Small intestine (tissue), 7 donors: ENCODE results near the gene HMCN1. TPM values are rescaled to one million over a fixed set of nuclear protein-coding genes. Genes with fewer than 3 reads are reported as not detected.
A peak's percentile ranks its signal among the peaks of the same experiment; 100 is the strongest.

Experiments used
- DNase-seq, 2 donors: peaks; one replicate each; pipeline versions ENCODE4 v3.0.0 to v3.0.0-alpha.2; 2013
- FAIRE-seq: peaks from 2 replicates; lab custom pipeline; 2012; peaks lifted over from hg19 to GRCh38; lab: Jason Lieb, UNC
- H3K27ac ChIP-seq, 3 donors: one replicate each; pipeline ENCODE4 v1.5.1; 2013; ENCODE audit warnings: low read length in 2 of 3, mild to moderate bottlenecking in 2 of 3, control low read depth in 1 of 3, inconsistent platforms in 1 of 3, low read depth in 1 of 3, moderate library complexity in 1 of 3
- H3K27me3 ChIP-seq, 3 donors: one replicate each; pipeline ENCODE4 v1.6.1; 2013; ENCODE audit warnings: low read length in 3 of 3, inconsistent platforms in 1 of 3; ENCODE audit not compliant: control insufficient read depth in 3 of 3, insufficient read depth in 3 of 3
- H3K36me3 ChIP-seq, 3 donors: one replicate each; pipeline ENCODE4 v1.6.1; 2013; ENCODE audit warnings: low read length in 3 of 3, inconsistent platforms in 1 of 3, low read depth in 1 of 3, mild to moderate bottlenecking in 1 of 3, moderate library complexity in 1 of 3; ENCODE audit not compliant: control insufficient read depth in 3 of 3, insufficient read depth in 2 of 3
- H3K4me1 ChIP-seq, 3 donors: one replicate each; pipeline ENCODE4 v1.6.1; 2013; ENCODE audit warnings: low read length in 2 of 3, inconsistent platforms in 1 of 3, low read depth in 1 of 3, mild to moderate bottlenecking in 1 of 3, moderate library complexity in 1 of 3; ENCODE audit not compliant: control insufficient read depth in 3 of 3, insufficient read depth in 2 of 3
- H3K4me3 ChIP-seq, 3 donors: one replicate each; pipeline ENCODE4 v1.5.1; 2013; ENCODE audit warnings: low read length in 3 of 3, control low read depth in 1 of 3, inconsistent platforms in 1 of 3, low read depth in 1 of 3, mild to moderate bottlenecking in 1 of 3, moderate library complexity in 1 of 3
- H3K9me3 ChIP-seq, 2 donors: one replicate each; pipeline ENCODE4 v1.6.1; 2013; ENCODE audit warnings: low read depth in 1 of 2, low read length in 1 of 2; ENCODE audit not compliant: control insufficient read depth in 2 of 2, insufficient read depth in 1 of 2
- WGBS, 3 donors: extraction: QIAGEN DNeasy Blood & Tissue Kit; methylation state at CpG; one replicate each; pipeline ENCODE4 v1.1.7; 2013; 5-methylcytosine and 5-hydroxymethylcytosine counted together
- polyA plus RNA-seq, 4 donors: library from polyadenylated mRNA; stranded (reverse) in 3 of 4; unstranded in 1 of 4; fragments of 200-250 nt in 3 of 4; fragments of 120-200 nt in 1 of 4; gene quantifications; one replicate each; pipeline versions ENCODE4 v1.2.1 to v1.2.3, GENCODE V29; 2013
- donor health status: healthy with polysubstance abuse.
- donor health status: control.
- donor health status: control.
- donor health status: Bipolar disorder and iron deficiency.
- donor health status: healthy.

HMCN1 gene
- polyA plus RNA-seq, 4 donors = under 0.01 to 1.9 (median 0.62) TPM

GRCh38 chr1:185960422-185961321, 226.5 kb downstream of the HMCN1 start:
- 57 to 81% (median 70%) methylated on average over 5 of the region's 5 CpGs for WGBS, 3 donors
- no peaks in the 10 kb centered on the region for H3K27me3 ChIP-seq

DNA sequence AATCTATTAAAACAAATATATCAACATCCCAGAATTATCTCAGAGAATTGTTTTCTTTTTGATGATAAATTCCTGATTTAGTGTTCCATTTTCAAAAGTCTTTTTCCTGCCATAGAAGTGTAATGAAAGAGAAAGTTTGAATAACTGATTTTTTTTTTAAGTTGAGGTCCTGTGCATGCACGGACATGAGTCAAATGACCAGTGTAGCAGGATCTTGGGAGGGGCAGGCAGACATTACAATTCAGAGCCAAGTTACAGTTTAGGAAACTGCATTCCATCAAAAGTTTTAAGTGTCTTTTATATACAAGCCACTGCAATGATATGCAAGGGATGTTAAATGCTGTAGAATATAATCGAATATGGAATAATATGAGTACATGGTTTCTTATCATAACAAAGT, 227.5 kb downstream of the HMCN1 start:
- no peak for DNase-seq
- H3K27ac ChIP-seq = no peak overlapping the region
- H3K9me3 ChIP-seq = no peaks in the 10 kb centered on the region
- 50 to 66% (median 60%) methylated on average over 2 of the region's 2 CpGs for WGBS, 3 donors
- no peak overlapping the region for H3K4me3 ChIP-seq
- no peaks in the 10 kb centered on the region for H3K4me1 ChIP-seq
- H3K27me3 ChIP-seq = no peaks in the 10 kb centered on the region
- FAIRE-seq = no peak
- H3K36me3 ChIP-seq = no peaks in the 10 kb centered on the region

More at GRCh38 chr1:185960422-185961321, 226.5 kb downstream of the HMCN1 start:
- Histone ChIP-seq H3K36me3 (no peaks in the 10 kb centered on the region), H3K9me3 (no peaks in the 10 kb centered on the region), H3K4me1 (no peaks in the 10 kb centered on the region), H3K4me3 (no peak overlapping the region), H3K27ac (no peak overlapping the region)
- DNase-seq (no peak), FAIRE-seq (no peak)

- H3K36me3 ChIP-seq = no peaks in the 10 kb centered on the region
- WGBS, 3 donors = 51 to 59% (median 53%) methylated on average over 3 of the region's 3 CpGs
- H3K27me3 ChIP-seq = no peaks in the 10 kb centered on the region
- H3K27ac ChIP-seq = no peak overlapping the region
- no peak for FAIRE-seq
- no peaks in the 10 kb centered on the region for H3K9me3 ChIP-seq
- H3K4me1 ChIP-seq = no peaks in the 10 kb centered on the region
- DNase-seq = no peak
- H3K4me3 ChIP-seq = no peak overlapping the region
These were observed 230.8 kb downstream of the HMCN1 start for GRCh38 chr1:185964946-185965345.

GRCh38 chr1:185965870-185966269, 231.7 kb downstream of the HMCN1 start:
- H3K9me3 ChIP-seq = no peaks in the 10 kb centered on the region
- WGBS, 3 donors = 61 to 84% (median 77%) methylated on average over 3 of the region's 3 CpGs
- DNase-seq (no peak), FAIRE-seq (peak; percentile 10)
- no peak overlapping the region for H3K4me3 ChIP-seq
- H3K27ac ChIP-seq = no peak overlapping the region
- H3K36me3 ChIP-seq = no peaks in the 10 kb centered on the region
- H3K4me1 ChIP-seq = no peaks in the 10 kb centered on the region
- H3K27me3 ChIP-seq = no peaks in the 10 kb centered on the region

DNA sequence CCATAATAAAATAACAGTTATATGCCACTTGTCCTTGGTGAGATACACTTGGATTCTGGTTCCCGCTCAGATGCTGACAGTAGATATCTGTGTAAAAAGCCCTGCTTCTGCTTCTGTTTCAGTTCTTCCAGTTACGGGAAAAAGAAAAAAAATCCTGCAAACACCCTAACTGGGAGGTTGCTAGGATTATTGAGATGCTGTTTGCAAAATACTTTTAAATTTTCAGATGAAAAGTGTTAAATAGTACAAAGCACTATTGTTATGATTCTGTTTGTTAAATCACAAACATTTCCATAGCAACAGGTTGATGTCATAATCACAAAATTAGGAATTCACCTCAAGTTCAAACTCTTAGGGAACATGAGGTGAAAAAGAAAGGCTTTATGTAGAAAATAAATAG, 232.3 kb downstream of the HMCN1 start:
- no peaks in the 10 kb centered on the region for H3K36me3 ChIP-seq
- H3K27me3 ChIP-seq = no peaks in the 10 kb centered on the region
- FAIRE-seq (no peak), DNase-seq (no peak)
- no peak overlapping the region for H3K27ac ChIP-seq
- 69 to 94% (median 89%) methylated on average over 2 of the region's 2 CpGs for WGBS, 3 donors
- no peaks in the 10 kb centered on the region for H3K4me1 ChIP-seq
- no peak overlapping the region for H3K4me3 ChIP-seq
- no peaks in the 10 kb centered on the region for H3K9me3 ChIP-seq

- no peaks in the 10 kb centered on the region for H3K4me1 ChIP-seq
- 64 to 85% (median 72%) methylated on average over 4 of the region's 4 CpGs for whole genome bisulfite sequencing, 3 donors
- DNase-seq (no peak), FAIRE-seq (no peak)
- H3K27me3 ChIP-seq = no peaks in the 10 kb centered on the region
- H3K9me3 ChIP-seq = no peaks in the 10 kb centered on the region
- no peaks in the 10 kb centered on the region for H3K36me3 ChIP-seq
- no peak overlapping the region for H3K27ac ChIP-seq
- H3K4me3 ChIP-seq = no peak overlapping the region
These were observed 234.8 kb downstream of the HMCN1 start for GRCh38 chr1:185969028-185969427.

- Histone ChIP-seq H3K4me1 (no peaks in the 10 kb centered on the region), H3K27ac (no peak overlapping the region), H3K9me3 (no peaks in the 10 kb centered on the region), H3K36me3 (no peaks in the 10 kb centered on the region), H3K27me3 (no peaks in the 10 kb centered on the region), H3K4me3 (no peak overlapping the region)
- DNase-seq = no peak
- no peak for FAIRE-seq
These were observed 235.4 kb downstream of the HMCN1 start for GRCh38 chr1:185969524-185969991.

DNA sequence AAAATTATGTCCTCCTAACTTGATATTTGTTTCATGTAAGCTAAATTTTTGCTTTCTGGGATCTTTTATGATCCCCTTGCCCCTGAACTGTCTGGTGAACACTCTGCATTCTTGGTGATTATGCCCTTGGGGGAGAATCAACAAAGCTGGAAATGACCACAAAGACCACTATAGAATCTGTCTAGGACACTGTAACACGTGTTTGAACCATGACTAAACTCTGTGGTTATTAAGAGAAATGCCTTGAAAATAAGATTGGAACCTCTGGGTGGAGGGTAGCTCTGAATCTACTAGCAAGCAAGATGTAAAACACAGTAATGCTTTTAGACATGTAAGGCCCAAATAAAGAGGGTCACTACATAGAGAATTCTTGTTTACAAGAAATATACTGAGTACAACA, 237.5 kb downstream of the HMCN1 start:
- DNase-seq = no peak
- WGBS, 3 donors = 30 to 48% (median 31%) methylated on average over 1 of the region's 1 CpG
- Histone ChIP-seq H3K4me3 (no peak overlapping the region), H3K36me3 (no peaks in the 10 kb centered on the region), H3K27me3 (no peaks in the 10 kb centered on the region), H3K27ac (no peak overlapping the region), H3K4me1 (no peaks in the 10 kb centered on the region), H3K9me3 (no peaks in the 10 kb centered on the region)
- no peak for FAIRE-seq
